IPS DF 6.9 (cell line): ENCODE results near the gene ZNF718.
"Not testable (repeated sequence)": the region's sequence is repeated elsewhere in the genome, so short reads cannot be mapped to it uniquely, and the experiment has no call there.

Experiments
- DNase-seq: peaks from one replicate; pipeline ENCODE4 v3.0.0-alpha.2; 2013; ENCODE audit warnings: low read depth, low spot score
- H3K27ac ChIP-seq: one replicate; pipeline ENCODE4 v1.5.1; 2013; ENCODE audit warnings: low read length, control low read depth
- H3K27me3 ChIP-seq: 2 replicates; pipeline ENCODE4 v1.6.1; 2013; ENCODE audit warnings: mild to moderate bottlenecking, low read length; ENCODE audit not compliant: control insufficient read depth, insufficient read depth
- H3K36me3 ChIP-seq: 2 replicates; pipeline ENCODE4 v1.6.1; 2013; ENCODE audit warnings: low read length; ENCODE audit not compliant: control insufficient read depth, insufficient read depth
- H3K4me1 ChIP-seq: 2 replicates; pipeline ENCODE4 v1.6.1; 2013; ENCODE audit warnings: low read length; ENCODE audit not compliant: control insufficient read depth, insufficient read depth
- H3K4me3 ChIP-seq: 2 replicates; pipeline ENCODE4 v1.5.1; 2013; ENCODE audit warnings: mild to moderate bottlenecking, low read length
- H3K9me3 ChIP-seq: 2 replicates; pipeline ENCODE4 v1.6.1; 2013; ENCODE audit warnings: low read length, inconsistent platforms; ENCODE audit not compliant: control insufficient read depth, insufficient read depth
- WGBS: extraction: QIAGEN DNeasy Blood & Tissue Kit; methylation state at CpG from one replicate; pipeline ENCODE4 v1.1.7; 2013; ENCODE audit warnings: mixed read lengths, missing lambda C conversion rate; ENCODE audit not compliant: insufficient read length, insufficient coverage; 5-methylcytosine and 5-hydroxymethylcytosine counted together

The ZNF718 gene

DNA sequence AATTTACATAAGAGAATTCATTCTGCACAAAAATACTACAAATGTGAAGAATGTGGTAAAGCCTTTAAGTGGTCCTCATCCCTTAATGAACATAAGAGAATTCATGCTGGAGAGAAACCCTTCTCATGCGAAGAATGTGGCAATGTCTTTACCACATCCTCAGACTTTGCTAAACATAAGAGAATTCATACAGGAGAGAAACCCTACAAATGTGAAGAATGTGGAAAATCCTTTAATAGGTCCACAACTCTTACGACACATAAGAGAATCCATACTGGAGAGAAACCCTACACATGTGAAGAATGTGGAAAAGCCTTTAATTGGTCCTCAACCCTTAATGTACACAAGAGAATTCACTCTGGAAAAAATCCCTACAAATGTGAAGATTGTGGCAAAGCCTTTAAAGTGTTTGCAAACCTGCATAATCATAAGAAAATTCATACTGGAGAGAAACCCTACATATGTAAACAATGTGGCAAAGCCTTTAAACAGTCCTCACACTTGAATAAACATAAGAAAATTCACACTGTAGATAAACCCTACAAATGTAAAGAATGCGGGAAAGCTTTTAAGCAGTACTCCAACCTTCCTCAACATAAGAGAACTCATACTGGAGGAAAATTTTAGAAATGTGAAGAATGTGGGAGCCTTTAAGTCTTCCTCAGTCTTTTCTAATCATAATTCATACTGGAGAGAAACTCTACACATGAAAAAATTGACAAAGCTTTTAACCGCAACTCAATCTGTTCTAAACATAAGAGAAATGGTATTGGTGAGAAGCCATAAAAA is 37.4 kb downstream of the ZNF718 start:
- Histone ChIP-seq H3K4me1 (no peaks in the 10 kb centered on the region), H3K9me3 (peaks cover 5% of the 10 kb centered on the region), H3K36me3 (peaks cover 2% of the 10 kb centered on the region; the same call in 1 of the 2 replicates), H3K4me3 (no peak overlapping the region), H3K27me3 (no peaks in the 10 kb centered on the region), H3K27ac (no peak overlapping the region)
- WGBS: no CpG with 5 or more reads among the region's 4 CpGs
- DNase-seq: no peak

DNA sequence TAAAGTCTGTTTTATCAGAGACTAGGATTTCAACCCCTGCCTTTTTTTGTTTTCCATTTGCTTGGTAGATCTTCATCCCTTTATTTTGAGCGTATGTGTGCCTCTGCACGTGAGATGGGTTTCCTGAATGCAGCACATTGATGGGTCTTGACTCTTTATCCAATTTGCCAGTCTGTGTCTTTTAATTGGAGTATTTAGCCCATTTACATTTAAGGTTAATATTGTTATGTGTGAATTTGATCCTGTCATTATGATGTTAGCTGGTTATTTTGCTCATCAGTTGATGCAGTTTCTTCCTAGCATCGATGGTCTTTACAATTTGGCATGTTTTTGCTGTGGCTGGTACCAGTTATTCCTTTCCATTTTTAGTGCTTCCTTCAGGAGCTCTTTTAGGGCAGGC is 45.3 kb downstream of the ZNF718 start:
- not testable (repeated sequence) for H3K9me3 ChIP-seq, H3K4me1 ChIP-seq, H3K4me3 ChIP-seq, H3K27ac ChIP-seq, DNase-seq, H3K36me3 ChIP-seq, H3K27me3 ChIP-seq
- no CpG with 5 or more reads among the region's 3 CpGs for WGBS

DNA sequence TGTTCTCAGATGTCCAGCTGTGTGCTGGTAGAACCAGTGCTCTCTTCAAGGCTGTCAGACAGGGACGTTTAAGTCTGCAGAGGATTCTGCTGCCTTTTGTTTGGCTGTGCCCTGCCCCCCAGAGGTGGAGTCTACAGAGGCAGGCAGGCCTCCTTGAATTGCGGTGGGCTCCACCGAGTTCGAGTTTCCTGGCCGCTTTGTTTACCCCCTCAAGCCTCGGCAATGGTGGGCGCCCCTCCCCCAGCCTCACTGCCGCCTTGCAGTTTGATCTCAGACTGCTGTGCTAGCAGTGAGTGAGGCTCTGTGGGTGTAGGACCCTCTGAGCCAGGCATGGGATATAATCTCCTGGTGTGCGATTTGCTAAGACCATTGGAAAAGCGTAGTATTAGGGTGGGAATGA is 47.0 kb downstream of the ZNF718 start:
- H3K4me3 ChIP-seq, H3K9me3 ChIP-seq, H3K27ac ChIP-seq, DNase-seq, H3K4me1 ChIP-seq, H3K27me3 ChIP-seq, H3K36me3 ChIP-seq: not testable (repeated sequence)
- no CpG with 5 or more reads among the region's 10 CpGs for WGBS

DNA sequence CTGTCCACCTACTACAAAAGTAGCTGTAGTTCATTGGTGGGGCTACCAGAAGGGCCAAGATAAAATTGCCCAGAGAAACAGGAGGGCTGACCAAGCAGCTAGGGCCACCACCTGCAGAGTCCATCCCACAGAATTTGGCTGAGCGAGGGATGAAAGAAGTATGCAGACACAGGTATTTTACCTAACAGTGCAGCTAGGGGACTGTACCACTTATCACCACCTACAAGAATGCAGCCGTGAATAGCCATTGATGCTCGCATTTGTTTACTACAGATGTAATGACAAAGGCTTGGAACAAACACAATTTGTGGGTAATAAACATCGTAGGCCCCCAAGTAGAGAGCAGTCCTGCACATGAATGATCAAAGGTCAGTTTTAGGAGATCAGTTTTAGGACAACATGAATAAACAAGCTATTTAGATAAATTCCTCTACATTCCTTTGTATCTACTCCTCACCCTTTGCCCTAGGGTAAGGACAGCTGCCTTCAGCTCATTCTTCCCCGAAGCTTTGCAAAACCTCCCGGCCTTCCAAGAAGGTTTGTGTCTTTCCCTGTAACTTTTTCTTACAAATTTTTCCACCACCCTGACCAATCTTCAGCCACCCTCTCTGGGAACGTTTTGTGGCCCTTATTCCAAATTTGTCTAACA is 49.5 kb downstream of the ZNF718 start:
- WGBS: no CpG with 5 or more reads among the region's 7 CpGs
- peak; percentile 45 for DNase-seq
- Histone ChIP-seq H3K9me3 (no peaks in the 10 kb centered on the region; the same call in 1 of the 2 replicates), H3K4me1 (no peaks in the 10 kb centered on the region; the same call in 1 of the 2 replicates), H3K36me3 (no peaks in the 10 kb centered on the region), H3K27ac (no peak overlapping the region), H3K4me3 (no peak overlapping the region), H3K27me3 (no peaks in the 10 kb centered on the region)

- Histone ChIP-seq H3K4me3 (no peak overlapping the region), H3K4me1 (no peaks in the 10 kb centered on the region; the same call in 1 of the 2 replicates), H3K36me3 (no peaks in the 10 kb centered on the region), H3K27ac (no peak overlapping the region), H3K9me3 (no peaks in the 10 kb centered on the region; the same call in 1 of the 2 replicates), H3K27me3 (no peaks in the 10 kb centered on the region)
- no peak for DNase-seq
Measured at GRCh38 chr4:175986-176385, 51.7 kb downstream of the ZNF718 start.

DNA sequence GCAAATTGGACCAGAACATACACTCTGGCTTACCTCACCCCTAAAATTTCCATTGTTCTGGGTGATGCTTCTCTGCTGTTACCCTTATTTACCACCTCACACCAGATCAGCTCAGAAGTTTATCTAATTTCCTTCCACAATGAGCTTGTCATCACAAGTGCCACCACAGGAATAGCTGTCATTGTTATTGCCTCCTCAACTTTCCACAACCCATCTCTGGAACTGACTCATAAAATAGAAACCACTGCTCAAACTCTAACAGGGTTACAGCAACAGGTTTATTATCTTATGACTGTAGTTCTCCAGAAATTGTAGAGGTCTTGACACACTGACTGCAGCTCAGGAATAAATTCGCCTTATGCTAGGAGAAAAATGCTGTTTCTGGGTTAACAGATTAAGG is 52.7 kb downstream of the ZNF718 start:
- no CpG with 5 or more reads among the region's 1 CpG for whole genome bisulfite sequencing
- Histone ChIP-seq H3K36me3 (no peaks in the 10 kb centered on the region), H3K27me3 (no peaks in the 10 kb centered on the region), H3K4me3 (no peak overlapping the region), H3K27ac (no peak overlapping the region), H3K9me3 (no peaks in the 10 kb centered on the region; the same call in 1 of the 2 replicates), H3K4me1 (no peaks in the 10 kb centered on the region; the same call in 1 of the 2 replicates)
- no peak for DNase-seq

GRCh38 chr4:182225-182624 is 57.9 kb downstream of the ZNF718 start:
- H3K27me3 ChIP-seq, H3K36me3 ChIP-seq, H3K9me3 ChIP-seq, H3K4me1 ChIP-seq, H3K4me3 ChIP-seq, H3K27ac ChIP-seq, DNase-seq: not testable (repeated sequence)
- no CpG with 5 or more reads among the region's 3 CpGs for WGBS

GRCh38 chr4:188091-188490 is 63.8 kb downstream of the ZNF718 start:
- H3K4me3 ChIP-seq: no peak overlapping the region
- no peaks in the 10 kb centered on the region for H3K36me3 ChIP-seq
- H3K4me1 ChIP-seq: no peaks in the 10 kb centered on the region
- no peak overlapping the region for H3K27ac ChIP-seq
- no peaks in the 10 kb centered on the region for H3K9me3 ChIP-seq
- no CpG with 5 or more reads among the region's 3 CpGs for WGBS
- no peak for DNase-seq
- no peaks in the 10 kb centered on the region for H3K27me3 ChIP-seq

DNA sequence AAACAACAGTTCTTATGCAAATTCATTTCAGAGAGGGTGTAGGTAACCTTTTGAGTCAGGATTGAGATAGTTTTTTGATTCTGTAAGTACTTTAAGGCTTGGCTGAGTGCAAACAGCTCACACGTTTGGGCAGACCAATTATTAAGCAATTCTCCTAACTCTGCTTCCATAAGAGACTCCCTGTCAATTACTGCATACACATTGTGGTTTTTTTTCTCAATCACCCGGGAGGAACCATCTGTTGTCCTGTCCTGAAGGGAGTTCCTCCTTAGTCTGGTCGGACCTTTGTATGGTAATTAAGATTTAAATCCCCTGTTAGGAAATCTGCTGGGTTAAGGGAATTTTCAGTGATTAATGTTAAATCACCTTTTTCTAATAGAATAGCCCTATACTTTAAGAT is 70.9 kb downstream of the ZNF718 start:
- H3K4me3 ChIP-seq, DNase-seq, H3K9me3 ChIP-seq, H3K27me3 ChIP-seq, H3K4me1 ChIP-seq, H3K27ac ChIP-seq, H3K36me3 ChIP-seq: not testable (repeated sequence)
- no CpG with 5 or more reads among the region's 3 CpGs for WGBS

GRCh38 chr4:200936-201335 is 76.6 kb downstream of the ZNF718 start:
- no peak overlapping the region for H3K4me3 ChIP-seq
- no peaks in the 10 kb centered on the region for H3K4me1 ChIP-seq
- no peaks in the 10 kb centered on the region for H3K27me3 ChIP-seq
- no peak overlapping the region for H3K27ac ChIP-seq
- peaks cover 4% of the 10 kb centered on the region; the same call in 1 of the 2 replicates for H3K36me3 ChIP-seq
- DNase-seq: no peak
- 100% methylated on average over 2 of the region's 3 CpGs for WGBS
- H3K9me3 ChIP-seq: no peaks in the 10 kb centered on the region

DNA sequence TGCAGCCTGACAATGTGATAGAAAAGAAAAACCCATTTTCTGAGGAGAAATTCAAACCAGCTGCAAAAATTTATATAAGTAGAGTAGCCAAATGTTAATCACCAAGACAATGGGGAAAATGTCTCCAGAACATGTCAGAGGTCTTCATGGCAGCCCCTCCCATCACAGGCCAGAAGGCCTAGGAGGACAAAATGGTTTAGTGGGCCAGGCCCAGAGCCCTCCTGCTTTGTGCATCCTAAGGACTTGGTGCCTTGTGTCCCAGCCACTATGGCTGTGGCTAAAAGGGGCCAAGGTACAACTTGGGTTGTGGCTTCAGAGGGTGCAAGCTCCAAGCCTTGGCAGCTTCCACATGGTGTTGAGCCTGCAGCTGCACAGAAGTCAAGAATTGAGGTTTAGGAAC is 78.5 kb downstream of the ZNF718 start:
- not testable (repeated sequence) for H3K4me3 ChIP-seq, DNase-seq, H3K4me1 ChIP-seq, H3K36me3 ChIP-seq, H3K27ac ChIP-seq, H3K9me3 ChIP-seq, H3K27me3 ChIP-seq
